Loucy (cell line): ENCODE results near the gene PAK5.

Experiments used
- H2AFZ ChIP-seq: fragments of 200-600 bp; sonication (generic); 2 replicates; pipeline ENCODE4 v1.6.0; 2016; ENCODE audit warnings: antibody characterized with exemption, mild to moderate bottlenecking, low read length, moderate library complexity
- H3F3A ChIP-seq: fragments of 200-600 bp; 2 replicates; pipeline ENCODE4 v1.6.0; 2016; ENCODE audit warnings: antibody characterized with exemption, low read depth, mild to moderate bottlenecking
- H3K27me3 ChIP-seq: fragments of 200-600 bp; sonication (generic); 2 replicates; pipeline ENCODE4 v1.6.1; 2014; ENCODE audit warnings: low read length, mild to moderate bottlenecking; ENCODE audit not compliant: insufficient read depth, poor library complexity, severe bottlenecking
- H3K36me3 ChIP-seq: fragments of 200-600 bp; sonication (generic); 2 replicates; pipeline ENCODE4 v1.6.1; 2016; ENCODE audit warnings: low read length; ENCODE audit not compliant: insufficient read depth
- H3K4me1 ChIP-seq: fragments of 200-600 bp; sonication (generic); 2 replicates; pipeline ENCODE4 v1.5.1; 2014; ENCODE audit warnings: low read length, mild to moderate bottlenecking; ENCODE audit not compliant: insufficient read depth, poor library complexity, severe bottlenecking
- H3K4me2 ChIP-seq: fragments of 200-600 bp; sonication (generic); 2 replicates; pipeline ENCODE4 v1.6.0; 2014; ENCODE audit warnings: antibody characterized with exemption, low read length, low read depth, mild to moderate bottlenecking; ENCODE audit not compliant: poor library complexity, severe bottlenecking
- H3K4me3 ChIP-seq: fragments of 200-600 bp; sonication (generic); 2 replicates; pipeline ENCODE4 v1.5.1; 2014; ENCODE audit warnings: low read length, mild to moderate bottlenecking, mixed read lengths; ENCODE audit not compliant: poor library complexity, severe bottlenecking
- H3K79me2 ChIP-seq: fragments of 200-600 bp; sonication (generic); 2 replicates; pipeline ENCODE4 v1.6.1; 2014; ENCODE audit warnings: low read length; ENCODE audit not compliant: insufficient read depth
- H3K9ac ChIP-seq: fragments of 200-600 bp; sonication (generic); 2 replicates; pipeline ENCODE4 v1.6.0; 2014; ENCODE audit warnings: mild to moderate bottlenecking, low read depth, low read length, moderate library complexity; ENCODE audit not compliant: poor library complexity, severe bottlenecking
- H3K9me2 ChIP-seq: fragments of 200-600 bp; sonication (generic); replicated peaks from 2 replicates; pipeline ENCODE4 v1.6.1; 2016; ENCODE audit warnings: low read depth, low read length, mixed read lengths
- H3K9me3 ChIP-seq: fragments of 200-600 bp; sonication (generic); 2 replicates; pipeline ENCODE4 v1.6.1; 2014; ENCODE audit warnings: mild to moderate bottlenecking, antibody characterized with exemption, low read length, low read depth; ENCODE audit not compliant: insufficient read depth
- H4K20me1 ChIP-seq: fragments of 200-600 bp; sonication (generic); 2 replicates; pipeline ENCODE4 v1.6.0; 2014; ENCODE audit warnings: antibody characterized with exemption, low read length, mild to moderate bottlenecking; ENCODE audit not compliant: insufficient read depth, poor library complexity, severe bottlenecking
- CTCF ChIP-seq: fragments of 200-600 bp; sonication (generic); conservative IDR thresholded peaks from 2 replicates; pipeline ENCODE4 v1.5.1; 2014; ENCODE audit warnings: mild to moderate bottlenecking, antibody characterized with exemption, low read length
- EZH2phosphoT487 ChIP-seq: fragments of 200-600 bp; IDR thresholded peaks from 2 replicates; pipeline ENCODE4 v1.6.1; 2018; ENCODE audit warnings: antibody characterized with exemption, mild to moderate bottlenecking, moderate library complexity, borderline replicate concordance

Gene PAK5

GRCh38 chr20:9699181-9699580, 139.7 kb downstream of the PAK5 start:
- Histone ChIP-seq H3K36me3 (no peaks in the 10 kb centered on the region), H3K27me3 (no peaks in the 10 kb centered on the region), H3K9ac (no peak overlapping the region), H3F3A (no peaks in the 10 kb centered on the region), H3K9me3 (no peaks in the 10 kb centered on the region), H3K4me3 (no peak overlapping the region), H3K4me2 (no peak overlapping the region), H4K20me1 (no peaks in the 10 kb centered on the region), H2AFZ (no peak overlapping the region), H3K9me2 (no peaks in the 10 kb centered on the region), H3K4me1 (no peaks in the 10 kb centered on the region), H3K79me2 (no peaks in the 10 kb centered on the region)
- no peak for TF ChIP-seq EZH2phosphoT487
- no peak for TF ChIP-seq CTCF

- H3K9me2 ChIP-seq, result no peaks in the 10 kb centered on the region
- no peaks in the 10 kb centered on the region for H3K4me1 ChIP-seq
- no peak for TF ChIP-seq EZH2phosphoT487
- no peak for TF ChIP-seq CTCF
- H2AFZ ChIP-seq, result no peak overlapping the region
- H3F3A ChIP-seq, result no peaks in the 10 kb centered on the region
- H4K20me1 ChIP-seq, result no peaks in the 10 kb centered on the region
- no peak overlapping the region for H3K4me2 ChIP-seq
- H3K9me3 ChIP-seq, result no peaks in the 10 kb centered on the region
- no peaks in the 10 kb centered on the region for H3K79me2 ChIP-seq
- H3K36me3 ChIP-seq, result no peaks in the 10 kb centered on the region
- H3K9ac ChIP-seq, result no peak overlapping the region
- no peak overlapping the region for H3K4me3 ChIP-seq
- no peaks in the 10 kb centered on the region for H3K27me3 ChIP-seq
Measured at GRCh38 chr20:9689041-9689440, 149.8 kb downstream of the PAK5 start.

GRCh38 chr20:9686866-9687265, 152.0 kb downstream of the PAK5 start:
- H3K4me3 ChIP-seq, result no peak overlapping the region
- H3K36me3 ChIP-seq, result no peaks in the 10 kb centered on the region
- no peaks in the 10 kb centered on the region for H4K20me1 ChIP-seq
- H3K9me2 ChIP-seq, result no peaks in the 10 kb centered on the region
- no peaks in the 10 kb centered on the region for H3K4me1 ChIP-seq
- no peaks in the 10 kb centered on the region for H3F3A ChIP-seq
- no peak overlapping the region for H3K9ac ChIP-seq
- TF ChIP-seq EZH2phosphoT487 (no peak), CTCF (no peak)
- H3K4me2 ChIP-seq, result no peak overlapping the region
- H3K79me2 ChIP-seq, result no peaks in the 10 kb centered on the region
- no peaks in the 10 kb centered on the region for H3K27me3 ChIP-seq
- H3K9me3 ChIP-seq, result no peaks in the 10 kb centered on the region
- H2AFZ ChIP-seq, result no peak overlapping the region
